Left cardiac atrium (tissue), 4 donors: ENCODE results near the gene RESF1. TPM values are rescaled to one million over a fixed set of nuclear protein-coding genes. Genes with fewer than 3 reads are reported as not detected.
"Not testable (repeated sequence)": the region's sequence is repeated elsewhere in the genome, so short reads cannot be mapped to it uniquely, and the experiment has no call there.

Experiments
- ATAC-seq, 2 donors: fragments of 200-7000 bp; cut with Tn5 transposase; one replicate each; pipeline ENCODE4 v1.9.1; 2020; ENCODE audit warnings: mild to moderate bottlenecking in 2 of 2, moderate library complexity in 2 of 2
- DNase-seq: peaks from one replicate; pipeline ENCODE4 v3.0.0-alpha.2; 2020
- intact Hi-C, 2 donors: fragments of 100-400 bp; cut with DNase I; formaldehyde crosslinking; loops; one replicate each; pipeline versions ENCODE4 v1.14.1 to v1.15.1; 2022 to 2023
- long read RNA-seq: library from polyadenylated mRNA; unstranded; transcript quantifications from one replicate; pipeline ENCODE4 v2.0.0, GENCODE V29; 2021
- total RNA-seq, 2 donors: library from RNA; stranded (reverse); fragmentation: NEBNext Ultra II Directional; extraction: Animal tissue kit (Norgen Biotek cat#: 25700); gene quantifications; one replicate each; pipeline ENCODE4 v1.2.1, GENCODE V29; 2021
- donor health status: DM: no; HTN: yes; CAD: no.
- donor health status: DM: no; HTN: yes; CAD: no; lungs with severe emphysema.
- donor health status: DM: yes; HTN: yes; CAD: no.
- donor health status: Dilated cardiomyopathy.

RESF1 gene
- 10 to 100 TPM; 19.8 to 31.2 TPM for total RNA-seq
- long read RNA-seq, partial matches to known transcripts = 2 of 3 reads
- long read RNA-seq, other reads (novel, unspliced or antisense) = 0 of 3 reads

DNA sequence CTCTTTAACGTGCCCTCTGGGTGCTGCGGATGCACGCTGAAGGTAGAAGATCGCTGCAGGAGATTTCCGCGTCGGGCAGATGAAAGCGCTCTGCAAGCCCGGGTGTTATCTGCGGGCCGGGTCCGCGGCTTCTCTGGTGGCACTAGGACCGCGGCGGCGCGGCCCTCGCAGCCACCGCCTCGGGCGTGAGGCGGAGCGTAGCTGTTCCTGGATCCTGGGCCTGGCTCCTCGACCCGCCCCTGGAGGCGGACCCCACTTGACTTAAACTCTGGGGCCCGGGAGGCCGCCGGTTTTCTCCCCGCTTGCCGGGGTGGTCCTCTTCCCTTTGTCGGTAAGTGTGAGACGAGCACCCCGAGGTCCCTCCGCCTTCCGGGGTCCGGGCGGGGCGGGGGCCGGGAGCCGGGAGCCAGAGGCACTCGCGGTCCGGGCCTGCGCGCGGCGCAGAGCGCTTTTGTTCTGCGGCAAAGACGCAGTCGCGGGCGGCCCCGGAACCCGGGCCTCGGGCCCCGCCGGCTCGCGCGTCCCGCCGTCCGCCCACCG is at the start of gene RESF1:
Gene RESF1, plus strand, starts transcription at position 255 of the 540 bp plus-strand sequence. CDS start 21,541 bp downstream, outside the sequence.
- peak; percentile 98 for ATAC-seq
- intact Hi-C loops = no loop called here

GRCh38 chr12:31914927-31915326 is 44.3 kb upstream of the RESF1 start:
- DNase-seq = no peak
- intact Hi-C loops = no loop called here
- ATAC-seq = no peak

More for the DNA sequence above, at the start of gene RESF1:
- DNase-seq = peak; percentile 92

DNA sequence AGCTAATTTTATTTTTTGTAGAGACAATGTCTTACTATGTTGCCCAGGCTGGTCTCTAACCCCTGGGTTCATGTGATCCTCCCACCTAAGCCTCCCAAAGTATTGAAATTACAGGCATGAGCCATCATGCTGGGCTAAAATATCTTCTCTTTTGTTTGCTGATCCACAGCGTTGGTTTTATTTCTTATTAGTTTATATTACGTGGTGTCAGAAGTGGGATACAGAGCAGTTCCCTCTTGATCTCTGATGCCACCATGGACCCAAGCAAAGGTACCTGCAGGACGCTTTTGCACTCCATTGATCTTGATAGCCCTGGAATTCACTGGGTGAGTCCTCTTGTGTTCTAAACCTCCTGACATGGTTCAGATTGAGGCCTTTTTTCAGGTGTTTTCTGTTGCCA is 43.8 kb upstream of the RESF1 start:
- ATAC-seq = no peak
- intact Hi-C loops = no loop called here
- DNase-seq = no peak

DNA sequence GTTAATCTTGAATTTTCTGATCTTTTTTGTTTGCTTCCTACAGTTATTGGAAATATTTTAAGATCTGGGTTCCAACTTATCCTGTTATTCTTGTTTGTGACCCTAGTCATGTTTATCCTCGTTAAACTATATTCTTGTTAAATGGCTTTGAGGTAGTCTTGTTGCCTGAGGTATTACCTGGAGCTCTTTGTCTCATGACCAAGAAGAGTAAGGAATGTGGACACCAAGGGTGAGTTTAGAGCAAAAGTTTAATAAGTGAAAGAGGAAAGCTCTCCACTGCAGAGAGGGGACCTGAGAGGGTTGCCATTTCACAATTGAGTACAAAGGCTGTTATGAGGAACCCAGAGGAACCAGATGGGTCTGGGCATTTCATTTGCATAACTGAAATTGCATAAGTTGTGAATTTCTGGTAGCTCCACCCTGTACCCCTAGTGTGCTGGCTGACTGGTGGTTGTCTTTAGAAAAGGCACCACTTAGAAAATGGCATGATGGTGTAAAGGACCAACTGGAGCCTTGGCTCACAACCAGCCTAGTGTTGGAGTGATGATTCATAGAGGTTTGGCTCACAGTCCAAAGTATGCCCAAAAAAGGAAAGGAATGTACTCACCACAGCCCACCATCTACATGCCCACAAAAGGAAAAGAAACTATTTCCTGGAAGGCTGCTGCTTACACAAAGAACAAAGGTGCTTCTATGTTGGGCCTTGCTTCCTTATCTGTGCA is 36.7 kb upstream of the RESF1 start:
- no peak for ATAC-seq
- intact Hi-C loops = no loop called here
- DNase-seq = no peak

GRCh38 chr12:31923063-31923412 is 36.2 kb upstream of the RESF1 start:
- DNase-seq (no peak), ATAC-seq (no peak)
- intact Hi-C loops = no loop called here

DNA sequence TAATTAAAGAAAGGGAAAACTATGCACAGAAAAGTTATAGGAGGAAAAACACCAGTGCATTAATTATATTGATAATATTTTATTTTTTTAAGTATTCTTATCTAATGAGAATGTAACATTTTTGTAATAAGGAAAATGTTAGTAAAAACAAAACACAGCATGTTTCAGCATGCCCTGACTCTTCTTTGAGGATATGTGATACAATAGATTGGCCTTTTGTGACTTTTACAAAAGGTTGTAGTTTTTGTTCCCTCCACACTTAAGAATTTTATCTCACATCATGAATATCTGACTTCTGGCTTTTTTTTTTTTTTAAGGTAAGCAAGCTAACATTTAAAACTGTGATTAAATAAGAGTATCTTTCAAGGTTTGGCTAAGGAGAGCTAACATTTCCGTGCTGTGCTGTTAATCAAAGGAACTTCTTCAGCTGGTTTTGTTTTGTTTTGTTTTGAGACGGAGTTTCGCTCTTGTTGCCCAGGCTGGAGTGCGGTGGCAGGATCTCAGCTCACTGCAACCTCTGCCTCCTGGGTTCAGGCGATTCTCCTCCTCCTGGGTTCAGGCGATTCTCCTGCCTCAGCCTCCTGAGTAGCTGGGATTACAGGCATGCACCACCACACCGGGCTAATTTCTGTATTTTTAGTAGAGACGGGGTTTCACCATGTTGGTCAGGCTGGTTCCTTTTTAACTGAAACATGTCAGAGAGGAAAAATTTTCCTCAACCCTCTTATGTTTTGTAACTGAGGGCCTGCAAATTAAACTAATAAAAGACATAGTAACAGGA is 30.8 kb upstream of the RESF1 start:
- intact Hi-C loops = no loop called here
- DNase-seq = no peak
- ATAC-seq = no peak

DNA sequence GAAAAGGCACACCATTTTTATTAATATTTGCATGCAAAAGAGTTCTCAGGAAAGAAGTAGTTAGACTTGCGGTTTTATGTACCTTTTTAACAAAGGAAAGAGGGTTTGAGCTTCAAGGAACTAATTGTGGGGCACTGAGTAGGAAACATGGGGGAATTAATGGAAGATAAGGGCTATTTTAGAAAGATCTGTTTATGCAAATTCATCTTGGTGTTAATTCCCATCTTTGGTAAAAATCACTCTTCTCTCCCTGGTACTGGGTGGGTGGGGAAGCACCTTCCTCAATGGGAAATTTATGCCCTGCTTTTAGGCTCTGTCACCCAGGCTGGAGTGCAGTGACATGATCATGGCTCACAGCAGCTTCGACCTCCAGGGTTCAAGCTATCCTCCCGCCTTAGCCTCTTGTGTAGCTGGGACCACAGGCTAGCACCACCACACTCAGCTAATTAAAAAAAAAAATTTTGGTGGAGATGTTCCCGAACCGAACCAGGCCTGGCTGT is 30.1 kb upstream of the RESF1 start:
- no peak for ATAC-seq
- intact Hi-C loops = no loop called here
- DNase-seq = no peak

DNA sequence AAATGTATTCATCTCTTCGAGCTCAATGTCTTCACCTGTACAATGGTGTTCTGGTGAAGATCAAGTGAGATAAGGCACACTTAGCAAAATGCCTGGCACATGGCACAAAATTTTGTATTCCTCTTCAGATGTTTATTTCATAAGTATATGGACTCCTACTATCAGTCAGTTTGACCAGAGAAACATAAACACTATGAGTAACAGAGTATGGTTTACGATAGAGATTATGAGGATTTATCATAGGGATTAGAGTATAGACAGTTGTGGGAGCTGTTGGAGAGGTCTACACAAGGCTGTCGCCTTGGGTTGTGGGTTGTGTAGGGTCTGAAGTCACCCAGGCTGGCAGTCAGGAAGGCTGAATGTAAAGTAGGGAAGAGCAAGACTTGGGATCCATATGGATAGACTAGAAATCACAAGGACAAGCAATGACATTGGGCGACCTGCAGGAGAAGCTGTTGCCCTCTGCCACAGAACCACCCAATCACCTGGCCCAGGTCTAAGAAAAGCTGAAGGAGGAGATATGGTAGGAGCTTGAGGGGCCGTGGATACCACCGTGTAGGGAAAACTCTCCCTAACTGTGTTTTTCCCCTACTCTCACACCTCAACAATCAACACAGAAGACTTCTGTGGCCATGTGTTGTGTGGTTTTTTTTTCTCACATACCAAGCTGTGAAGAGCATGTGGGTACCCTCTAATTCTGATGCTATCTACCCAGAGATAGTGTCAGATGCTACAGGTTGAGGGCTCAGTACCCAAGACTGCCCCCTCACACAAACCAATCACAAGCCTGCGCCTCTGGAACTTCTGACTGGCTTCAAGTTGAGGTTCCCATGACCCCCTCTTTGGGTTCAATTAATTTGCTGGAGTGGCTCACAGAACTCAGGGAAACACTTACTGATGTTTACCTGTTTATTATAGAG is 27.2 kb upstream of the RESF1 start:
- ATAC-seq (peak in 1 of 2 donors; percentile 15), DNase-seq (no peak)
- intact Hi-C loops = no loop called here

DNA sequence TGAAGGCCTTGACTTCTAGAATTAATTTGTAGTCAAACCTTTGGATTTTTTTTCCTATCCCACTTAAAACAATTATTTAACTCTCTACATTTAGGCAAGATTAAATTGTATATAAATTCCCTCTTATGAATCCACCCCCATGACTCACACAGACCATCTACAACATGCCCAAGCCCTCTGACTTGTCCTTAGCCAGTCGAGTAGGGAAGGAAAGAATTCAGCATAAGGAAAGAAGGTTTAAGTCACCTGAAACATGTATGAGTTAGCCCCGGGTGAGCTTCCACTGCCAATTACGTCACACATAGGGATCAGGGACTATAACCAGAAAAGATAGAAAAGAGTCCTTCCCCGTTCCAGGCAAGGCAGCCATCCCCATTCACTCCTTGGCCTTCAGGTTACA is 14.9 kb upstream of the RESF1 start:
- no peak for DNase-seq
- intact Hi-C loops = no loop called here
- ATAC-seq = no peak

GRCh38 chr12:31947971-31948370 is 11.2 kb upstream of the RESF1 start:
- DNase-seq (no peak), ATAC-seq (no peak)
- intact Hi-C loops = no loop called here

- DNase-seq, intact Hi-C loops, ATAC-seq: not testable (repeated sequence)
These were observed 10.4 kb upstream of the RESF1 start for GRCh38 chr12:31948697-31949359.

GRCh38 chr12:31950088-31950487 is 9.1 kb upstream of the RESF1 start:
- ATAC-seq (no peak), DNase-seq (no peak)
- intact Hi-C loops = no loop called here

DNA sequence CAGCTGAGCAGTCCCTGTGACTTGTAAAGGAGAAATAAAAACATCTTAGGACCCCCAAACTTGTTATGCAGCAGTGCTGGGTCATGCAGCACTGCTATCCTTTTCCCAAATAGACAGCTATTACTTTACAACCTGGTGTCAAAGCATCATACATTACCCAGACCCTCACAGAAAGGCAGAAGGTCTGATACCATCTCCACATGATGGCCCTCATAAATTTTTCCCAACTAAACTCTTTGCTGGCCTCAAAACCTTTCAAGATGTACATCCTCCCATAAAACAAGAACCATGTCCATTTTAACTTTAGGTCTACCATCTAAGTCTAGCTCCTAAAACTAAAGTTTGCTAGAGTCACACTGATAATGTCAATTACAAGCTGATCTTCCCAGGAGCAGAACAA is 8.7 kb upstream of the RESF1 start:
- no peak for ATAC-seq
- no peak for DNase-seq
- intact Hi-C loops = no loop called here

DNA sequence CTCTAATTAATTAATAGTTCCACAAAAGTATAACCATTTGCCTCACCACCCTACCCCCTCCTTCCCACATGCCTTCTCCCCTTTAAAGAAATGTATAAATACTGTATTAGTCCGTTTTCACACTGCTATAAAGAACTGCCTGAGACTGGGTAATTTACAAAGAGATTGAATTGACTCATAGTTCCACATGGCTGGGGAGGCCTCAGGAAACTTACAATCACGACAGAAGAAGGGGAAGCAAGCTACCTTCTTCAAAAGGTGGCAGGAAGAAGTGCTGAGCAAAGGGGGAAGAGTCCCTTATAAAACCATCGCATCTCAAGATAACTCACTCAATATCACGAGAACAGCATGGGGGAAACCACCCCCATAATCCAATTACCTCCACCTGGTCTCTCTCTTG is 8.2 kb upstream of the RESF1 start:
- no peak for DNase-seq
- no peak for ATAC-seq
- intact Hi-C loops = no loop called here

- intact Hi-C loops = no loop called here
- ATAC-seq = no peak
- DNase-seq = no peak
These were observed 7.3 kb upstream of the RESF1 start for GRCh38 chr12:31951939-31952338.

GRCh38 chr12:31952418-31952817 is 6.8 kb upstream of the RESF1 start:
- ATAC-seq = no peak
- DNase-seq = no peak
- intact Hi-C loops = no loop called here

GRCh38 chr12:31954925-31955858 is 4.0 kb upstream of the RESF1 start:
- intact Hi-C loops = no loop called here
- DNase-seq (no peak), ATAC-seq (no peak)
